Kidney (tissue), 14 donors: ENCODE measurements around the gene CD8B. TPM values are rescaled to one million over a fixed set of nuclear protein-coding genes. Genes with fewer than 3 reads are reported as not detected.
A peak's percentile ranks its signal among the peaks of the same experiment; 100 is the strongest.

Experiments
- DNase-seq, 5 donors: peaks; one replicate each; pipeline ENCODE4 v3.0.0-alpha.2; 2013 to 2020
- FAIRE-seq: peaks from 2 replicates; lab custom pipeline; 2012; peaks lifted over from hg19 to GRCh38; lab: Jason Lieb, UNC
- H3K27ac ChIP-seq, 2 donors: one replicate each; pipeline ENCODE4 v1.7.0; 2013; ENCODE audit warnings: low read depth in 2 of 2, low read length in 2 of 2, inconsistent platforms in 1 of 2
- H3K27me3 ChIP-seq: one replicate; pipeline ENCODE4 v1.7.1; 2013; ENCODE audit warnings: low read length, inconsistent platforms; ENCODE audit not compliant: control insufficient read depth, insufficient read depth
- H3K36me3 ChIP-seq, 3 donors: one replicate each; pipeline versions ENCODE4 v1.7.0 to v1.7.1; 2013; ENCODE audit warnings: low read length in 3 of 3, control low read depth in 1 of 3, inconsistent platforms in 1 of 3; ENCODE audit not compliant: insufficient read depth in 3 of 3, control insufficient read depth in 2 of 3
- H3K4me1 ChIP-seq, 3 donors: one replicate each; pipeline versions ENCODE4 v1.7.0 to v1.7.1; 2013; ENCODE audit warnings: low read length in 3 of 3, inconsistent platforms in 1 of 3, low read depth in 1 of 3; ENCODE audit not compliant: control insufficient read depth in 2 of 3, insufficient read depth in 2 of 3
- H3K4me3 ChIP-seq, 3 donors: one replicate each; pipeline versions ENCODE4 v1.7.0 to v1.8.1; 2013; ENCODE audit warnings: low read length in 3 of 3, control low read depth in 1 of 3, inconsistent platforms in 1 of 3
- H3K9ac ChIP-seq, 3 donors: one replicate each; pipeline versions ENCODE4 v1.7.0 to v1.7.1; 2013; ENCODE audit warnings: low read length in 3 of 3, control low read depth in 1 of 3, inconsistent platforms in 1 of 3
- H3K9me3 ChIP-seq, 3 donors: one replicate each; pipeline versions ENCODE4 v1.7.0 to v1.7.1; 2013; ENCODE audit warnings: low read length in 3 of 3, control low read depth in 1 of 3, inconsistent platforms in 1 of 3; ENCODE audit not compliant: control insufficient read depth in 2 of 3, insufficient read depth in 1 of 3
- intact Hi-C: fragments of 100-400 bp; cut with DNase I; formaldehyde crosslinking; loops from one replicate; pipeline ENCODE4 v1.11.1; 2022
- polyA plus RNA-seq: library from polyadenylated mRNA; stranded (reverse); fragments of 350-450 nt; fragmentation: Illumina TruSeq; extraction: RNeasy Lipid Tissue Mini Kit (QIAGEN cat#74804); gene quantifications from one replicate; pipeline ENCODE4 v1.2.3, GENCODE V29; 2014; ENCODE audit warnings: low read depth, low replicate concordance; ENCODE audit not compliant: insufficient read depth
- total RNA-seq: library from RNA; stranded (reverse); fragmentation: NEBNext Ultra II Directional; extraction: Animal tissue kit (Norgen Biotek cat#: 25700); gene quantifications from one replicate; pipeline ENCODE4 v1.2.1, GENCODE V29; 2021
- TF ChIP-seq, protein P1 (sequence below): IDR thresholded peaks from 3 replicates; pipeline ENCODE4 v1.5.1; 2012; ENCODE audit warnings: mild to moderate bottlenecking, moderate library complexity, borderline replicate concordance; ENCODE audit not compliant: insufficient read depth; ENCODE audit errors: extremely low read depth
- donor health status: control.
- donor health status: control.
- donor health status: control.
- donor health status: control.
- donor health status: control.
- donor health status: DM: yes; HTN: yes; CAD: no.
- donor health status: Normal renal cell carcinoma (clear cell type).

CD8B gene
- total and polyA plus RNA-seq, 2 donors from 2014 or later, result 2.5 TPM; not detected in 1

DNA sequence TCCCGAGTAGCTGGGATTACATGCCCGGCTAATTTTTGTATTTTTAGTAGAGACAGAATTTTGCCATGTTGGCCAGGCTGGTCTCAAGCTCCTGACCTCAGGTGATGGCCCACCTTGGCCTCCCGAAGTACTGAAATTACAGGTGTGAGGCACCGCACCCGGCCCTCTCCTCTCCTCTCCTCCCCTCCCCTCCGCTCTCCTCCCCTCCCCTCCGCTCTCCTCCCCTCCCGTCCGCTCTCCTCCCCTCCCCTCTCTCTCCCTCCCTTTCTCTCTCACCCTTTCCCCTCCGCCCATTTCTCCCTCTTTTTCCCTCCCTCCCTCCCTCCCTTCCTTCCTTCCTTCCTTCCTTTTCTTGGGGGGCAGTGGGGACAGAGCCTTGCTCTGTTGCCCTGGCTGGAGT lies 28.4 kb downstream of the CD8B start:
- H3K36me3 ChIP-seq, result no peaks in the 10 kb centered on the region
- TF ChIP-seq, protein P1, sequence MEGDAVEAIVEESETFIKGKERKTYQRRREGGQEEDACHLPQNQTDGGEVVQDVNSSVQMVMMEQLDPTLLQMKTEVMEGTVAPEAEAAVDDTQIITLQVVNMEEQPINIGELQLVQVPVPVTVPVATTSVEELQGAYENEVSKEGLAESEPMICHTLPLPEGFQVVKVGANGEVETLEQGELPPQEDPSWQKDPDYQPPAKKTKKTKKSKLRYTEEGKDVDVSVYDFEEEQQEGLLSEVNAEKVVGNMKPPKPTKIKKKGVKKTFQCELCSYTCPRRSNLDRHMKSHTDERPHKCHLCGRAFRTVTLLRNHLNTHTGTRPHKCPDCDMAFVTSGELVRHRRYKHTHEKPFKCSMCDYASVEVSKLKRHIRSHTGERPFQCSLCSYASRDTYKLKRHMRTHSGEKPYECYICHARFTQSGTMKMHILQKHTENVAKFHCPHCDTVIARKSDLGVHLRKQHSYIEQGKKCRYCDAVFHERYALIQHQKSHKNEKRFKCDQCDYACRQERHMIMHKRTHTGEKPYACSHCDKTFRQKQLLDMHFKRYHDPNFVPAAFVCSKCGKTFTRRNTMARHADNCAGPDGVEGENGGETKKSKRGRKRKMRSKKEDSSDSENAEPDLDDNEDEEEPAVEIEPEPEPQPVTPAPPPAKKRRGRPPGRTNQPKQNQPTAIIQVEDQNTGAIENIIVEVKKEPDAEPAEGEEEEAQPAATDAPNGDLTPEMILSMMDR, result no peak
- FAIRE-seq (no peak), DNase-seq (peak in 1 of 5 donors; percentile 38)
- no peaks in the 10 kb centered on the region for H3K27me3 ChIP-seq
- no peak overlapping the region for H3K27ac ChIP-seq
- no peaks in the 10 kb centered on the region for H3K9me3 ChIP-seq
- H3K4me1 ChIP-seq, result no peaks in the 10 kb centered on the region
- intact Hi-C loops, result no loop called here
- H3K9ac ChIP-seq, result no peak overlapping the region
- H3K4me3 ChIP-seq, result no peak overlapping the region

DNA sequence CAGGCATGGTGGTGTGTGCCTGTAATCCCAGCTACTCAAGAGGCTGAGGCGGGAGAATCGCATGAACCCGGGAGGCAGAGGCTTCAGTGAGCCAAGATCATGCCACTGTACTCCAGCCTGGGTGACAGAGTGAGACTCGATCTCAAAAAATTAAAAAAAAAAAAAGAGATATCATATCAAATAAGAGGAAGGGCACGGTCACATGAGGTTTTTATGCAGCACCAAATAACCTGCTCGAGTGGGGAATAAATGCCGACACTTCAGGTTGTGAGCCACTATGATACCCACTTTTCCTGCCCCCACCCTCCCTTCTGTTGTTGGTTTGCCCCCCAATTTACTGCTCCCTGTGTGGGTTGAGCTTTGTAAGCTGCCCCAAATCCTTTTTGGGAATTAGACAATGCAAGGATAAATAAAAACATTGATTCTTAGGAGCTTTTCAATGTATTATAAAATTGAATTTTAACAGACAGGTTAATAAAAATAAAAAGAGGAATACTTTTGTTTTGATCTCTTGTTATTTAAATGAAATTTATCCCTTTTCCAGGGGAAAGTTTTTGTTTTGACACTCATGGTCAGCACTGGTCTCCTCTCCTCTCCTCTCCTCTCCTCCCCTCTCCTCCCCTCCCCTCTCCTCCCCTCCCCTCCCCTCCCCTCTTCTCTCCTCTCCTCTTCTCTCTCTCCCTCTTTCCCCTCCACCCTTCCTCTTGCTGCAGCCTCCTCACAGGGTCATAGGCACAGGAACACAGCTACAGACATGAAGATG lies 29.2 kb downstream of the CD8B start:
- FAIRE-seq, result no peak
- Histone ChIP-seq H3K27me3 (no peaks in the 10 kb centered on the region), H3K9ac (no peak overlapping the region), H3K36me3 (no peaks in the 10 kb centered on the region), H3K4me3 (no peak overlapping the region), H3K4me1 (no peaks in the 10 kb centered on the region), H3K9me3 (no peaks in the 10 kb centered on the region), H3K27ac (no peak overlapping the region)
- intact Hi-C loops, result no loop called here
- TF ChIP-seq, protein P1, result no peak
- DNase-seq, result no peak

DNA sequence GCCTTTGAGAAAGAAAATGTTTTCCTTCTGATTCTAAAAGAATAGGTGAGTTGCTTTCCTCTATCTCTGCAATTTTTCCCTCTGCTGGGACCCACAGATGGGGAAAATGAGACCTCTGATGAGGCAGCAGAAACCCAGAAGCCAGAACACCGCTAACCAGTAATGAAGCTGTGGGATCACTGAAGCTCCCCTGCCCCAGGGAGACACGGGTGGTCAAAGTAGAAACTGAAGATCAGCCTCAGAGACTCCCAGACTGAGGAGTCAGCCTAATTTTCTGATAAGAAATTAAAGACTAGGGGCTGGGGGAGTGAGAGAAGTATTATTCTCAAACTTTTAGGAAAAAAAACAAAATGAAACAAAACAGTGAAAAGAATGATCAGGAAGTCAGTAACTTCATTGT lies 30.1 kb downstream of the CD8B start:
- intact Hi-C loops, result no loop called here
- TF ChIP-seq, protein P1, result no peak
- DNase-seq, result no peak
- Histone ChIP-seq H3K4me1 (no peaks in the 10 kb centered on the region), H3K27me3 (no peaks in the 10 kb centered on the region), H3K9me3 (no peaks in the 10 kb centered on the region), H3K9ac (no peak overlapping the region), H3K4me3 (no peak overlapping the region), H3K36me3 (no peaks in the 10 kb centered on the region), H3K27ac (no peak overlapping the region)
- FAIRE-seq, result no peak
